H1 (cell line): ENCODE results near the gene P2RX6.
"Not testable (repeated sequence)": the region's sequence is repeated elsewhere in the genome, so short reads cannot be mapped to it uniquely, and the experiment has no call there.

Source experiments
- CEBPB ChIP-seq: IDR thresholded peaks from 2 replicates; pipeline ENCODE4 v1.6.1; 2012; ENCODE audit warnings: low read depth, low read length
- EGR1 ChIP-seq: IDR thresholded peaks from 2 replicates; pipeline ENCODE4 v1.6.1; 2011; ENCODE audit warnings: low read depth, low read length, borderline replicate concordance
- SAP30 ChIP-seq: fragments of 300-600 bp; sonication (generic); IDR thresholded peaks from 2 replicates; pipeline ENCODE4 v1.7.1; 2012; ENCODE audit warnings: low read length, moderate library complexity, mild to moderate bottlenecking, inconsistent platforms; ENCODE audit not compliant: insufficient read depth, insufficient replicate concordance
- SIN3A ChIP-seq, 2 experiments: IDR thresholded peaks in 1 of 2; conservative IDR thresholded peaks in 1 of 2; 2 replicates each; pipeline ENCODE4 v1.6.1; 2011 to 2012; ENCODE audit warnings: low read length in 2 of 2, improper control_type of control experiment in 1 of 2, low read depth in 1 of 2, mild to moderate bottlenecking in 1 of 2
- TCF12 ChIP-seq: IDR thresholded peaks from 2 replicates; pipeline ENCODE4 v1.6.1; 2011; ENCODE audit warnings: low read depth, mild to moderate bottlenecking, low read length
- YY1 ChIP-seq: IDR thresholded peaks from 2 replicates; pipeline ENCODE4 v1.6.1; 2011; ENCODE audit warnings: low read depth, mild to moderate bottlenecking, low read length
- TF ChIP-seq, protein P1 (sequence below), 3 experiments: IDR thresholded peaks; 1 replicate in 2 of 3; 2 replicates in 1 of 3; pipeline versions ENCODE4 v1.5.1 to v1.6.1; 2011; ENCODE audit warnings: low read length in 3 of 3, mild to moderate bottlenecking in 3 of 3, inconsistent platforms in 2 of 3, low read depth in 1 of 3, moderate library complexity in 1 of 3; ENCODE audit not compliant: insufficient read depth in 1 of 3; ENCODE audit errors: control extremely low read depth in 1 of 3

DNA sequence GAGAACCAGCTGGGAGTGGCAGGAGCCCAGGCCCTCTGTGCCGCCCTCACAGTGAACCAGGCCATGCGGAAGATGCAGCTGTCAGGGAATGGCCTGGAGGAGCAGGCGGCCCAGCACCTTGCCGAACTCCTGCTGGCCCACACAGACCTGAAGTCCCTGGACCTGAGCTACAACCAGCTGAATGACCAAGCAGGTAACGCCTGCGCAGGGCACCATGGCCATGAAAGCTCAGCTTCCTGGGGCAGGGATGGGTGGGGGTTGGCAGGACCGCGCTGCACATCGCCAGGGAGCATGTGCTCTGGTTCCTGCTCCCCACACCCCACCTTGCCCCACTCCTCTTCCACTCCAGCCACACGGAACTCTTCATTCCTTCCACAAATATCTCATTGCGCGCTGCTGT is 34.0 kb downstream of the P2RX6 start:
- TF ChIP-seq, protein P1, sequence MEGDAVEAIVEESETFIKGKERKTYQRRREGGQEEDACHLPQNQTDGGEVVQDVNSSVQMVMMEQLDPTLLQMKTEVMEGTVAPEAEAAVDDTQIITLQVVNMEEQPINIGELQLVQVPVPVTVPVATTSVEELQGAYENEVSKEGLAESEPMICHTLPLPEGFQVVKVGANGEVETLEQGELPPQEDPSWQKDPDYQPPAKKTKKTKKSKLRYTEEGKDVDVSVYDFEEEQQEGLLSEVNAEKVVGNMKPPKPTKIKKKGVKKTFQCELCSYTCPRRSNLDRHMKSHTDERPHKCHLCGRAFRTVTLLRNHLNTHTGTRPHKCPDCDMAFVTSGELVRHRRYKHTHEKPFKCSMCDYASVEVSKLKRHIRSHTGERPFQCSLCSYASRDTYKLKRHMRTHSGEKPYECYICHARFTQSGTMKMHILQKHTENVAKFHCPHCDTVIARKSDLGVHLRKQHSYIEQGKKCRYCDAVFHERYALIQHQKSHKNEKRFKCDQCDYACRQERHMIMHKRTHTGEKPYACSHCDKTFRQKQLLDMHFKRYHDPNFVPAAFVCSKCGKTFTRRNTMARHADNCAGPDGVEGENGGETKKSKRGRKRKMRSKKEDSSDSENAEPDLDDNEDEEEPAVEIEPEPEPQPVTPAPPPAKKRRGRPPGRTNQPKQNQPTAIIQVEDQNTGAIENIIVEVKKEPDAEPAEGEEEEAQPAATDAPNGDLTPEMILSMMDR (IDR thresholded peaks at IDR 0.05; ENCODE audit: control extremely low read depth in 1 of 3, insufficient read depth in 1 of 3, low read depth in 1 of 3, low read length in 3 of 3), result not testable (repeated sequence)
- TF ChIP-seq YY1; SIN3A (conservative IDR thresholded peaks at IDR 0.05 in 1 of 2, IDR thresholded peaks at IDR 0.05 in 1 of 2; ENCODE audit: low read depth in 1 of 2, low read length in 2 of 2); SAP30; CEBPB; EGR1; TCF12: not testable (repeated sequence)
